WTC11 (cell line): ENCODE measurements around the gene SPP1.

ENCODE experiments used
- ATF1 ChIP-seq: sonication (generic); formaldehyde crosslinking; IDR thresholded peaks from 2 replicates; pipeline ENCODE4 v1.8.1; 2023; ENCODE audit warnings: mild to moderate bottlenecking, moderate library complexity, missing genetic modification reagents
- FOXJ3 ChIP-seq: sonication (generic); formaldehyde crosslinking; IDR thresholded peaks from 2 replicates; pipeline ENCODE4 v1.9.0; 2021; ENCODE audit warnings: missing genetic modification reagents, mild to moderate bottlenecking, borderline replicate concordance
- SMAD3 ChIP-seq: sonication (generic); formaldehyde crosslinking; IDR thresholded peaks from 2 replicates; pipeline ENCODE4 v1.8.0; 2022; ENCODE audit warnings: missing genetic modification reagents, mild to moderate bottlenecking, borderline replicate concordance
- SMAD4 ChIP-seq: sonication (generic); formaldehyde crosslinking; IDR thresholded peaks from 2 replicates; pipeline ENCODE4 v1.8.0; 2022; ENCODE audit warnings: mild to moderate bottlenecking, missing genetic modification reagents
- TEAD4 ChIP-seq: sonication (generic); formaldehyde crosslinking; IDR thresholded peaks from 2 replicates; pipeline ENCODE4 v1.8.0; 2022; ENCODE audit warnings: mild to moderate bottlenecking, missing genetic modification reagents
- USF2 ChIP-seq: sonication (generic); formaldehyde crosslinking; IDR thresholded peaks from 2 replicates; pipeline ENCODE4 v1.8.1; 2023; ENCODE audit warnings: mild to moderate bottlenecking, missing genetic modification reagents, moderate library complexity
- ZNF121 ChIP-seq: sonication (generic); formaldehyde crosslinking; IDR thresholded peaks from 2 replicates; pipeline ENCODE4 v1.8.0; 2023; ENCODE audit warnings: missing genetic modification reagents
- ZNF232 ChIP-seq: sonication (generic); formaldehyde crosslinking; IDR thresholded peaks from 2 replicates; pipeline ENCODE4 v1.8.0; 2022; ENCODE audit warnings: mild to moderate bottlenecking, missing genetic modification reagents
- TF ChIP-seq, protein P1 (sequence below): fragments of 200-600 bp; IDR thresholded peaks from 2 replicates; pipeline ENCODE4 v1.8.0; 2022; ENCODE audit warnings: antibody characterized with exemption
- TF ChIP-seq, protein P2 (sequence below): sonication (generic); formaldehyde crosslinking; IDR thresholded peaks from 2 replicates; pipeline ENCODE4 v1.8.0; 2022; ENCODE audit warnings: mild to moderate bottlenecking, missing genetic modification reagents
- TF ChIP-seq, protein P3 (sequence below): sonication (generic); formaldehyde crosslinking; IDR thresholded peaks from 2 replicates; pipeline ENCODE4 v1.8.1; 2023; ENCODE audit warnings: mild to moderate bottlenecking, missing genetic modification reagents, moderate library complexity

- TF ChIP-seq ZNF232 (no peak), SMAD4 (CRISPR knock-in tag) (no peak), USF2 (CRISPR knock-in tag) (no peak), ZNF121 (CRISPR knock-in tag) (no peak), TEAD4 (CRISPR knock-in tag) (no peak), FOXJ3 (CRISPR knock-in tag) (no peak), ATF1 (no peak), SMAD3 (CRISPR knock-in tag) (no peak)
- TF ChIP-seq, protein P1, sequence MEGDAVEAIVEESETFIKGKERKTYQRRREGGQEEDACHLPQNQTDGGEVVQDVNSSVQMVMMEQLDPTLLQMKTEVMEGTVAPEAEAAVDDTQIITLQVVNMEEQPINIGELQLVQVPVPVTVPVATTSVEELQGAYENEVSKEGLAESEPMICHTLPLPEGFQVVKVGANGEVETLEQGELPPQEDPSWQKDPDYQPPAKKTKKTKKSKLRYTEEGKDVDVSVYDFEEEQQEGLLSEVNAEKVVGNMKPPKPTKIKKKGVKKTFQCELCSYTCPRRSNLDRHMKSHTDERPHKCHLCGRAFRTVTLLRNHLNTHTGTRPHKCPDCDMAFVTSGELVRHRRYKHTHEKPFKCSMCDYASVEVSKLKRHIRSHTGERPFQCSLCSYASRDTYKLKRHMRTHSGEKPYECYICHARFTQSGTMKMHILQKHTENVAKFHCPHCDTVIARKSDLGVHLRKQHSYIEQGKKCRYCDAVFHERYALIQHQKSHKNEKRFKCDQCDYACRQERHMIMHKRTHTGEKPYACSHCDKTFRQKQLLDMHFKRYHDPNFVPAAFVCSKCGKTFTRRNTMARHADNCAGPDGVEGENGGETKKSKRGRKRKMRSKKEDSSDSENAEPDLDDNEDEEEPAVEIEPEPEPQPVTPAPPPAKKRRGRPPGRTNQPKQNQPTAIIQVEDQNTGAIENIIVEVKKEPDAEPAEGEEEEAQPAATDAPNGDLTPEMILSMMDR: no peak
- TF ChIP-seq, protein P2, sequence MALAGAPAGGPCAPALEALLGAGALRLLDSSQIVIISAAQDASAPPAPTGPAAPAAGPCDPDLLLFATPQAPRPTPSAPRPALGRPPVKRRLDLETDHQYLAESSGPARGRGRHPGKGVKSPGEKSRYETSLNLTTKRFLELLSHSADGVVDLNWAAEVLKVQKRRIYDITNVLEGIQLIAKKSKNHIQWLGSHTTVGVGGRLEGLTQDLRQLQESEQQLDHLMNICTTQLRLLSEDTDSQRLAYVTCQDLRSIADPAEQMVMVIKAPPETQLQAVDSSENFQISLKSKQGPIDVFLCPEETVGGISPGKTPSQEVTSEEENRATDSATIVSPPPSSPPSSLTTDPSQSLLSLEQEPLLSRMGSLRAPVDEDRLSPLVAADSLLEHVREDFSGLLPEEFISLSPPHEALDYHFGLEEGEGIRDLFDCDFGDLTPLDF: no peak
- TF ChIP-seq, protein P3, sequence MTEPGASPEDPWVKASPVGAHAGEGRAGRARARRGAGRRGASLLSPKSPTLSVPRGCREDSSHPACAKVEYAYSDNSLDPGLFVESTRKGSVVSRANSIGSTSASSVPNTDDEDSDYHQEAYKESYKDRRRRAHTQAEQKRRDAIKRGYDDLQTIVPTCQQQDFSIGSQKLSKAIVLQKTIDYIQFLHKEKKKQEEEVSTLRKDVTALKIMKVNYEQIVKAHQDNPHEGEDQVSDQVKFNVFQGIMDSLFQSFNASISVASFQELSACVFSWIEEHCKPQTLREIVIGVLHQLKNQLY: no peak
Measured at GRCh38 chr4:88008122-88008742, 32.7 kb downstream of the SPP1 start.
